ENCODE measurements around the gene DPYSL5.

GRCh38 chr2:26887151-26887550 lies 39.2 kb downstream of the DPYSL5 start:
- TF ChIP-seq CTCF (IDR thresholded peaks at IDR 0.05) = no peak
- no peak for TF ChIP-seq POLR2A (IDR thresholded peaks at IDR 0.05)

Data from body of pancreas (tissue), 4 donors.